ENCODE measurements around the gene NKPD1. TPM values are rescaled to one million over a fixed set of nuclear protein-coding genes. Genes with fewer than 3 reads are reported as not detected.

NKPD1 gene
- total and polyA plus RNA-seq, 4 donors: not detected

DNA sequence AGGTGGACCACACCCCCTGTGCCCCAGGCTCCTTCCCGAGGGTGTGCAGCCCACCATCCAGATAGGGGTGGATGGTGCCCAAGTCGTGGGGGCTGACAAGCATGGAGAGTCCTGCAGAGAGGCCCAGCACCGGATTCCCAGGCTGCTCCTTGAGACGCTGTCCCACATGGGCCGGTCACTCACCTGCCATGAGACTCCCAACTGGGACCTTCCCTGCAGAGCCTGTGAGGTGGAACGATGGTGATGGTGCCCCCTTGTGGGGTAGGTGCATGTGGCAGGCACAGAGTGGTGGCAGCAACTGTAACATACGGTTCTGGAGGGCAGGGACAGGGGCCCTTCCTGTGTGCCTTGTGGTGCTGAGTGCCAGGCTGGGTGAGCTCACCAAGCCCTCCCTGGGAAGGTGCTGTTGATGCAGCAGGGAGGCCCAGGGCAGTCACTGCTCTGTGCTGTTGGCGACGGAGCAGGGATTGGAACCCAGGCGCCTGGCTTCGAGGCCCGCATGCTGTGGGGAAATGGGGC is 34.7 kb downstream of the NKPD1 start:
- WGBS: 62% methylated on average over 12 of the region's 12 CpGs
- Histone ChIP-seq H3K4me3 (ENCODE audit: low read depth in 1 of 3, low read length in 3 of 3) (no peak overlapping the region), H3K27ac (ENCODE audit: low read depth in 1 of 2, low read length in 2 of 2) (no peak overlapping the region), H3K9me3 (ENCODE audit: control insufficient read depth in 4 of 4, low read length in 3 of 4) (no peaks in the 10 kb centered on the region), H3K27me3 (ENCODE audit: control insufficient read depth in 4 of 4, insufficient read depth in 4 of 4, low read length in 3 of 4) (no peaks in the 10 kb centered on the region), H3K9ac (ENCODE audit: low read depth in 1 of 2, low read length in 2 of 2) (no peak overlapping the region), H3K36me3 (ENCODE audit: control insufficient read depth in 4 of 4, insufficient read depth in 3 of 4, low read depth in 1 of 4, low read length in 3 of 4) (no peaks in the 10 kb centered on the region), H3K4me1 (ENCODE audit: control insufficient read depth in 4 of 4, insufficient read depth in 4 of 4, low read length in 3 of 4) (peaks cover 0 to 3% (median 0%) of the 10 kb centered on the region in 4 donors)
- peak; percentile 79 for DNase-seq (ENCODE audit: low spot score)
- TF ChIP-seq, protein P1, sequence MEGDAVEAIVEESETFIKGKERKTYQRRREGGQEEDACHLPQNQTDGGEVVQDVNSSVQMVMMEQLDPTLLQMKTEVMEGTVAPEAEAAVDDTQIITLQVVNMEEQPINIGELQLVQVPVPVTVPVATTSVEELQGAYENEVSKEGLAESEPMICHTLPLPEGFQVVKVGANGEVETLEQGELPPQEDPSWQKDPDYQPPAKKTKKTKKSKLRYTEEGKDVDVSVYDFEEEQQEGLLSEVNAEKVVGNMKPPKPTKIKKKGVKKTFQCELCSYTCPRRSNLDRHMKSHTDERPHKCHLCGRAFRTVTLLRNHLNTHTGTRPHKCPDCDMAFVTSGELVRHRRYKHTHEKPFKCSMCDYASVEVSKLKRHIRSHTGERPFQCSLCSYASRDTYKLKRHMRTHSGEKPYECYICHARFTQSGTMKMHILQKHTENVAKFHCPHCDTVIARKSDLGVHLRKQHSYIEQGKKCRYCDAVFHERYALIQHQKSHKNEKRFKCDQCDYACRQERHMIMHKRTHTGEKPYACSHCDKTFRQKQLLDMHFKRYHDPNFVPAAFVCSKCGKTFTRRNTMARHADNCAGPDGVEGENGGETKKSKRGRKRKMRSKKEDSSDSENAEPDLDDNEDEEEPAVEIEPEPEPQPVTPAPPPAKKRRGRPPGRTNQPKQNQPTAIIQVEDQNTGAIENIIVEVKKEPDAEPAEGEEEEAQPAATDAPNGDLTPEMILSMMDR (IDR thresholded peaks at IDR 0.05; ENCODE audit: low read depth, low read length, missing input control): peak; percentile 68
- TF ChIP-seq RAD21 (IDR thresholded peaks at IDR 0.05) (peak; percentile 72 to 87), SP1 (IDR thresholded peaks at IDR 0.05) (no peak)

DNA sequence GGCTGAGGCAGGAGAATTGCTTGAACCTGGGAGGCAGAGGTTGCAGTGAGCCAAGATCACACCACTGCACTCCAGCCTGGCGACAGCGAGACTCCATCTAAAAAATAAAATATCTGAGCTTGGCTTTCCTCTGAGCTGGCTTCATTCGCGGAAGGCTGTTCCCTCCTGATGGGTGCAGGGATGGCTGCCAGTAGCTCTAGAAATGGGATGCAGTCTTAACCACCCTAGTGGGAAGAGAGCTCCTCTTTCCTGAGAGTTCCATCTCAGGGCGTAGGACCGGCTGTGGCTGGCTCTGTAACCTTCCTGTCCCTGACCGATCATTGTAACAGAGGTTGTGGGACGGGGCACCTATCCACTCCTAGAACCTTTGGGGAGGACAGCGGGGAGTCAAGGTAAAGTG is 35.4 kb downstream of the NKPD1 start:
- Histone ChIP-seq H3K9ac (ENCODE audit: low read depth in 1 of 2, low read length in 2 of 2) (no peak overlapping the region), H3K9me3 (ENCODE audit: control insufficient read depth in 4 of 4, low read length in 3 of 4) (no peaks in the 10 kb centered on the region), H3K27me3 (ENCODE audit: control insufficient read depth in 4 of 4, insufficient read depth in 4 of 4, low read length in 3 of 4) (no peaks in the 10 kb centered on the region), H3K27ac (ENCODE audit: low read depth in 1 of 2, low read length in 2 of 2) (no peak overlapping the region), H3K4me1 (ENCODE audit: control insufficient read depth in 4 of 4, insufficient read depth in 4 of 4, low read length in 3 of 4) (peaks cover 0 to 3% (median 0%) of the 10 kb centered on the region in 4 donors), H3K4me3 (ENCODE audit: low read depth in 1 of 3, low read length in 3 of 3) (no peak overlapping the region), H3K36me3 (ENCODE audit: control insufficient read depth in 4 of 4, insufficient read depth in 3 of 4, low read depth in 1 of 4, low read length in 3 of 4) (no peaks in the 10 kb centered on the region)
- 95% methylated on average over 9 of the region's 9 CpGs for WGBS
- TF ChIP-seq TAF1 (conservative IDR thresholded peaks at IDR 0.05) (no peak), SP1 (IDR thresholded peaks at IDR 0.05) (no peak), YY1 (IDR thresholded peaks at IDR 0.05) (no peak), RAD21 (IDR thresholded peaks at IDR 0.05) (no peak), HNF4A (conservative IDR thresholded peaks at IDR 0.05) (no peak), RXRA (IDR thresholded peaks at IDR 0.05) (no peak), HNF4G (IDR thresholded peaks at IDR 0.05) (no peak), NR2F2 (IDR thresholded peaks at IDR 0.05) (no peak), EGR1 (IDR thresholded peaks at IDR 0.05; ENCODE audit: low read depth in 2 of 2) (no peak), GABPA (IDR thresholded peaks at IDR 0.05 in 1 of 2, conservative IDR thresholded peaks at IDR 0.05 in 1 of 2) (no peak), FOXA2 (IDR thresholded peaks at IDR 0.05) (no peak)
- TF ChIP-seq, protein P2, sequence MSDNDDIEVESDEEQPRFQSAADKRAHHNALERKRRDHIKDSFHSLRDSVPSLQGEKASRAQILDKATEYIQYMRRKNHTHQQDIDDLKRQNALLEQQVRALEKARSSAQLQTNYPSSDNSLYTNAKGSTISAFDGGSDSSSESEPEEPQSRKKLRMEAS (IDR thresholded peaks at IDR 0.05): no peak
- TF ChIP-seq, protein P3, sequence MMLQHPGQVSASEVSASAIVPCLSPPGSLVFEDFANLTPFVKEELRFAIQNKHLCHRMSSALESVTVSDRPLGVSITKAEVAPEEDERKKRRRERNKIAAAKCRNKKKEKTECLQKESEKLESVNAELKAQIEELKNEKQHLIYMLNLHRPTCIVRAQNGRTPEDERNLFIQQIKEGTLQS (IDR thresholded peaks at IDR 0.05): no peak
- TF ChIP-seq, protein P4, sequence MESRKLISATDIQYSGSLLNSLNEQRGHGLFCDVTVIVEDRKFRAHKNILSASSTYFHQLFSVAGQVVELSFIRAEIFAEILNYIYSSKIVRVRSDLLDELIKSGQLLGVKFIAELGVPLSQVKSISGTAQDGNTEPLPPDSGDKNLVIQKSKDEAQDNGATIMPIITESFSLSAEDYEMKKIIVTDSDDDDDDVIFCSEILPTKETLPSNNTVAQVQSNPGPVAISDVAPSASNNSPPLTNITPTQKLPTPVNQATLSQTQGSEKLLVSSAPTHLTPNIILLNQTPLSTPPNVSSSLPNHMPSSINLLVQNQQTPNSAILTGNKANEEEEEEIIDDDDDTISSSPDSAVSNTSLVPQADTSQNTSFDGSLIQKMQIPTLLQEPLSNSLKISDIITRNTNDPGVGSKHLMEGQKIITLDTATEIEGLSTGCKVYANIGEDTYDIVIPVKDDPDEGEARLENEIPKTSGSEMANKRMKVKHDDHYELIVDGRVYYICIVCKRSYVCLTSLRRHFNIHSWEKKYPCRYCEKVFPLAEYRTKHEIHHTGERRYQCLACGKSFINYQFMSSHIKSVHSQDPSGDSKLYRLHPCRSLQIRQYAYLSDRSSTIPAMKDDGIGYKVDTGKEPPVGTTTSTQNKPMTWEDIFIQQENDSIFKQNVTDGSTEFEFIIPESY (IDR thresholded peaks at IDR 0.05): no peak
- TF ChIP-seq, protein P1 (IDR thresholded peaks at IDR 0.05; ENCODE audit: low read depth, low read length, missing input control): no peak
- TF ChIP-seq, protein P5, sequence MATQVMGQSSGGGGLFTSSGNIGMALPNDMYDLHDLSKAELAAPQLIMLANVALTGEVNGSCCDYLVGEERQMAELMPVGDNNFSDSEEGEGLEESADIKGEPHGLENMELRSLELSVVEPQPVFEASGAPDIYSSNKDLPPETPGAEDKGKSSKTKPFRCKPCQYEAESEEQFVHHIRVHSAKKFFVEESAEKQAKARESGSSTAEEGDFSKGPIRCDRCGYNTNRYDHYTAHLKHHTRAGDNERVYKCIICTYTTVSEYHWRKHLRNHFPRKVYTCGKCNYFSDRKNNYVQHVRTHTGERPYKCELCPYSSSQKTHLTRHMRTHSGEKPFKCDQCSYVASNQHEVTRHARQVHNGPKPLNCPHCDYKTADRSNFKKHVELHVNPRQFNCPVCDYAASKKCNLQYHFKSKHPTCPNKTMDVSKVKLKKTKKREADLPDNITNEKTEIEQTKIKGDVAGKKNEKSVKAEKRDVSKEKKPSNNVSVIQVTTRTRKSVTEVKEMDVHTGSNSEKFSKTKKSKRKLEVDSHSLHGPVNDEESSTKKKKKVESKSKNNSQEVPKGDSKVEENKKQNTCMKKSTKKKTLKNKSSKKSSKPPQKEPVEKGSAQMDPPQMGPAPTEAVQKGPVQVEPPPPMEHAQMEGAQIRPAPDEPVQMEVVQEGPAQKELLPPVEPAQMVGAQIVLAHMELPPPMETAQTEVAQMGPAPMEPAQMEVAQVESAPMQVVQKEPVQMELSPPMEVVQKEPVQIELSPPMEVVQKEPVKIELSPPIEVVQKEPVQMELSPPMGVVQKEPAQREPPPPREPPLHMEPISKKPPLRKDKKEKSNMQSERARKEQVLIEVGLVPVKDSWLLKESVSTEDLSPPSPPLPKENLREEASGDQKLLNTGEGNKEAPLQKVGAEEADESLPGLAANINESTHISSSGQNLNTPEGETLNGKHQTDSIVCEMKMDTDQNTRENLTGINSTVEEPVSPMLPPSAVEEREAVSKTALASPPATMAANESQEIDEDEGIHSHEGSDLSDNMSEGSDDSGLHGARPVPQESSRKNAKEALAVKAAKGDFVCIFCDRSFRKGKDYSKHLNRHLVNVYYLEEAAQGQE (IDR thresholded peaks at IDR 0.05): no peak
- DNase-seq (ENCODE audit: low spot score): no peak
